Stomach (tissue), 4 donors: Measurements from ENCODE around the gene EIF2S1.

Experiments
- EP300 ChIP-seq: sonication (generic); formaldehyde crosslinking; IDR thresholded peaks from one replicate; pipeline ENCODE4 v1.6.1; 2017; ENCODE audit warnings: antibody characterized with exemption
- POLR2A ChIP-seq, 4 donors: fragments of 450-650 bp; IDR thresholded peaks; one replicate each; pipeline ENCODE4 v1.6.1; 2016; ENCODE audit warnings: antibody characterized with exemption in 4 of 4, control low read depth in 2 of 4, mild to moderate bottlenecking in 1 of 4, moderate library complexity in 1 of 4
- POLR2AphosphoS5 ChIP-seq, 3 donors: sonication (generic); formaldehyde crosslinking; IDR thresholded peaks; one replicate each; pipeline ENCODE4 v1.6.1; 2016; ENCODE audit warnings: antibody characterized with exemption in 3 of 3
- TF ChIP-seq, protein P1 (sequence below), 7 experiments: fragments of 450-650 bp in 4 of 7; fragments of 200-600 bp in 3 of 7; sonication (generic) in 3 of 7; IDR thresholded peaks; one replicate each; pipeline ENCODE4 v1.5.1; 2016 to 2019; ENCODE audit warnings: antibody characterized with exemption in 7 of 7, control low read depth in 2 of 7, mild to moderate bottlenecking in 1 of 7

GRCh38 chr14:67371247-67372148 lies 11.4 kb downstream of the EIF2S1 start:
- TF ChIP-seq, protein P1, sequence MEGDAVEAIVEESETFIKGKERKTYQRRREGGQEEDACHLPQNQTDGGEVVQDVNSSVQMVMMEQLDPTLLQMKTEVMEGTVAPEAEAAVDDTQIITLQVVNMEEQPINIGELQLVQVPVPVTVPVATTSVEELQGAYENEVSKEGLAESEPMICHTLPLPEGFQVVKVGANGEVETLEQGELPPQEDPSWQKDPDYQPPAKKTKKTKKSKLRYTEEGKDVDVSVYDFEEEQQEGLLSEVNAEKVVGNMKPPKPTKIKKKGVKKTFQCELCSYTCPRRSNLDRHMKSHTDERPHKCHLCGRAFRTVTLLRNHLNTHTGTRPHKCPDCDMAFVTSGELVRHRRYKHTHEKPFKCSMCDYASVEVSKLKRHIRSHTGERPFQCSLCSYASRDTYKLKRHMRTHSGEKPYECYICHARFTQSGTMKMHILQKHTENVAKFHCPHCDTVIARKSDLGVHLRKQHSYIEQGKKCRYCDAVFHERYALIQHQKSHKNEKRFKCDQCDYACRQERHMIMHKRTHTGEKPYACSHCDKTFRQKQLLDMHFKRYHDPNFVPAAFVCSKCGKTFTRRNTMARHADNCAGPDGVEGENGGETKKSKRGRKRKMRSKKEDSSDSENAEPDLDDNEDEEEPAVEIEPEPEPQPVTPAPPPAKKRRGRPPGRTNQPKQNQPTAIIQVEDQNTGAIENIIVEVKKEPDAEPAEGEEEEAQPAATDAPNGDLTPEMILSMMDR (IDR thresholded peaks at IDR 0.05) = no peak
- TF ChIP-seq POLR2A (IDR thresholded peaks at IDR 0.05) (no peak), EP300 (no peak), POLR2AphosphoS5 (IDR thresholded peaks at IDR 0.05) (no peak)
